IPS DF 4.7 (cell line): ENCODE results near the gene ALAD.
"Not testable (repeated sequence)": the region's sequence is repeated elsewhere in the genome, so short reads cannot be mapped to it uniquely, and the experiment has no call there.

Experiments
- DNase-seq: peaks from one replicate; pipeline ENCODE4 v3.0.0-alpha.2; 2013; ENCODE audit warnings: low spot score; ENCODE audit errors: extremely low read depth

The ALAD gene

GRCh38 chr9:113401027-113401792 is at the start of gene ALAD:
TSS of gene ALAD (minus strand) at chr9:113401284. CDS start at chr9:113393559, 7,725 bp downstream.
- DNase-seq, result peak; percentile 75

GRCh38 chr9:113449376-113449775 is 48.3 kb upstream of the ALAD start:
- DNase-seq, result no peak

- no peak for DNase-seq
Observed at GRCh38 chr9:113446323-113446740, 45.2 kb upstream of the ALAD start.

- no peak for DNase-seq
Observed at GRCh38 chr9:113444736-113445135, 43.7 kb upstream of the ALAD start.

- DNase-seq, result not testable (repeated sequence)
Observed at GRCh38 chr9:113437716-113438115, 36.6 kb upstream of the ALAD start.

- no peak for DNase-seq
Observed at GRCh38 chr9:113436728-113437515, 35.8 kb upstream of the ALAD start.

GRCh38 chr9:113431191-113431590 is 30.1 kb upstream of the ALAD start:
- DNase-seq, result no peak

- no peak for DNase-seq
Observed at GRCh38 chr9:113428062-113428615, 27.1 kb upstream of the ALAD start.

- DNase-seq, result no peak
Observed at GRCh38 chr9:113427629-113428028, 26.5 kb upstream of the ALAD start.

GRCh38 chr9:113426701-113427100 is 25.6 kb upstream of the ALAD start:
- no peak for DNase-seq

- DNase-seq, result no peak
Observed at GRCh38 chr9:113425072-113425471, 24.0 kb upstream of the ALAD start.

GRCh38 chr9:113421726-113422125 is 20.6 kb upstream of the ALAD start:
- DNase-seq, result no peak

GRCh38 chr9:113417370-113417769 is 16.3 kb upstream of the ALAD start:
- DNase-seq, result no peak

- no peak for DNase-seq
Observed at GRCh38 chr9:113416149-113416721, 15.2 kb upstream of the ALAD start.

- peak; percentile 85 for DNase-seq
Observed at GRCh38 chr9:113410207-113410864, 9.3 kb upstream of the ALAD start, which contains the start of the genes C9orf43 and POLE3. TSS of gene C9orf43 (plus strand) at chr9:113410747. CDS start at chr9:113413494, 2,747 bp downstream. TSS of gene POLE3 (minus strand) at chr9:113410675. CDS start at chr9:113410293, 382 bp downstream.

- DNase-seq, result no peak
Observed at GRCh38 chr9:113409883-113410206, 8.8 kb upstream of the ALAD start.

- DNase-seq, result no peak
Observed at GRCh38 chr9:113409481-113409880, 8.4 kb upstream of the ALAD start.

GRCh38 chr9:113406873-113407511 is 5.9 kb upstream of the ALAD start:
- DNase-seq, result not testable (repeated sequence)

- DNase-seq, result not testable (repeated sequence)
Observed at GRCh38 chr9:113406353-113406752, 5.3 kb upstream of the ALAD start.

GRCh38 chr9:113403646-113404045 is 2.6 kb upstream of the ALAD start:
- no peak for DNase-seq
